Fibroblast of lung (primary cell): ENCODE results near the gene EPB42. TPM values are rescaled to one million over a fixed set of nuclear protein-coding genes. Genes with fewer than 3 reads are reported as not detected.
A peak's percentile ranks its signal among the peaks of the same experiment; 100 is the strongest.
"Not testable (repeated sequence)": the region's sequence is repeated elsewhere in the genome, so short reads cannot be mapped to it uniquely, and the experiment has no call there.

Experiments
- DNase-seq, 2 donors: peaks; one replicate each; pipeline versions ENCODE4 v3.0.0 to v3.0.0-alpha.2; 2010; ENCODE audit warnings: low read depth in 2 of 2
- H2AFZ ChIP-seq: 2 replicates; pipeline ENCODE4 v1.5.1; 2012; ENCODE audit warnings: low read length, control low read depth, inconsistent platforms
- H3K27ac ChIP-seq: 2 replicates; pipeline ENCODE4 v1.5.1; 2011; ENCODE audit warnings: low read length, control low read depth; ENCODE audit not compliant: insufficient read depth
- H3K27me3 ChIP-seq: 2 replicates; pipeline ENCODE4 v1.5.1; 2011; ENCODE audit warnings: mild to moderate bottlenecking, low read length; ENCODE audit not compliant: control insufficient read depth, insufficient read depth
- H3K36me3 ChIP-seq: 2 replicates; pipeline ENCODE4 v1.5.1; 2011; ENCODE audit warnings: low read length; ENCODE audit not compliant: control insufficient read depth, insufficient read depth
- H3K4me1 ChIP-seq: 2 replicates; pipeline ENCODE4 v1.5.1; 2011; ENCODE audit warnings: low read length; ENCODE audit not compliant: control insufficient read depth, insufficient read depth; ENCODE audit errors: extremely low read depth
- H3K4me2 ChIP-seq: 2 replicates; pipeline ENCODE4 v1.5.1; 2011; ENCODE audit warnings: low read length, control low read depth; ENCODE audit not compliant: insufficient read depth; ENCODE audit errors: extremely low read depth
- H3K4me3 ChIP-seq, 4 experiments: fragments of 200-600 bp in 1 of 4; sonication (generic) in 1 of 4; replicated peaks in 1 of 4; 2 replicates each; pipeline ENCODE4 v1.5.1; 2011 to 2016; ENCODE audit warnings: low read length in 4 of 4, low read depth in 3 of 4, mild to moderate bottlenecking in 3 of 4, control low read depth in 2 of 4, inconsistent platforms in 1 of 4, mixed read lengths in 1 of 4; ENCODE audit not compliant: insufficient read depth in 1 of 4; ENCODE audit errors: control extremely low read depth in 1 of 4
- H3K79me2 ChIP-seq: 2 replicates; pipeline ENCODE4 v1.5.1; 2012; ENCODE audit warnings: mild to moderate bottlenecking, low read length, inconsistent platforms; ENCODE audit not compliant: control insufficient read depth, insufficient read depth
- H3K9ac ChIP-seq: 2 replicates; pipeline ENCODE4 v1.5.1; 2011; ENCODE audit warnings: mild to moderate bottlenecking, low read length, control low read depth; ENCODE audit not compliant: insufficient read depth
- H3K9me3 ChIP-seq: 2 replicates; pipeline ENCODE4 v1.5.1; 2012; ENCODE audit warnings: low read depth, low read length; ENCODE audit not compliant: control insufficient read depth, insufficient read depth
- H4K20me1 ChIP-seq: 2 replicates; pipeline ENCODE4 v1.5.1; 2011; ENCODE audit warnings: low read length; ENCODE audit not compliant: control insufficient read depth, insufficient read depth; ENCODE audit errors: extremely low read depth
- CTCF ChIP-seq, 2 donors: IDR thresholded peaks in 1 of 2; conservative IDR thresholded peaks in 1 of 2; 1 replicate in 1 of 2; 2 replicates in 1 of 2; pipeline ENCODE4 v1.5.1; 2011 to 2012; ENCODE audit warnings: low read length in 2 of 2, control low read depth in 1 of 2, inconsistent platforms in 1 of 2, low read depth in 1 of 2, mild to moderate bottlenecking in 1 of 2
- EZH2 ChIP-seq: IDR thresholded peaks from 2 replicates; pipeline ENCODE4 v1.5.1; 2012; ENCODE audit warnings: low read length, control low read depth, mild to moderate bottlenecking; ENCODE audit errors: missing control alignments
- polyA plus RNA-seq, 2 donors: library from polyadenylated mRNA; depleted of rRNA in 1 of 2; stranded (reverse) in 1 of 2; unstranded in 1 of 2; fragments of >200 nt; gene quantifications; 2 replicates each; pipeline ENCODE4 v1.2.1, GENCODE V29; 2011 to 2012; ENCODE audit warnings: missing spikeins in 1 of 2
- total RNA-seq: library from RNA; depleted of rRNA; stranded (reverse); fragments of >200 nt; gene quantifications from 2 replicates; pipeline ENCODE4 v1.2.1, GENCODE V29; 2014

EPB42 gene
- total and polyA plus RNA-seq, 2 donors (not counting 1 experiment from before 2014, with no cell fraction given): not detected

- no peak for DNase-seq
- H3K36me3 ChIP-seq: no peaks in the 10 kb centered on the region
- H3K27ac ChIP-seq: no peak overlapping the region
- no peaks in the 10 kb centered on the region for H3K9me3 ChIP-seq
- no peaks in the 10 kb centered on the region for H3K27me3 ChIP-seq
- no peak overlapping the region for H3K4me3 ChIP-seq
- H3K9ac ChIP-seq: no peak overlapping the region
- H3K4me2 ChIP-seq: no peak overlapping the region
- TF ChIP-seq CTCF (conservative IDR thresholded peaks at IDR 0.05 in 1 of 2, IDR thresholded peaks at IDR 0.05 in 1 of 2; ENCODE audit: low read depth in 1 of 2, low read length in 2 of 2) (no peak), EZH2 (no peak)
- no peak overlapping the region for H2AFZ ChIP-seq
- H4K20me1 ChIP-seq: no peaks in the 10 kb centered on the region
- H3K79me2 ChIP-seq: peaks cover 7% of the 10 kb centered on the region
- H3K4me1 ChIP-seq: no peaks in the 10 kb centered on the region
These were observed 37.5 kb downstream of the EPB42 start for GRCh38 chr15:43183270-43183669.

GRCh38 chr15:43177147-43177546 lies 43.7 kb downstream of the EPB42 start:
- H2AFZ ChIP-seq, H3K4me2 ChIP-seq, H3K79me2 ChIP-seq, H3K4me3 ChIP-seq, H4K20me1 ChIP-seq, DNase-seq, H3K27me3 ChIP-seq, H3K4me1 ChIP-seq, H3K27ac ChIP-seq, H3K36me3 ChIP-seq, H3K9ac ChIP-seq, H3K9me3 ChIP-seq: not testable (repeated sequence)

- not testable (repeated sequence) for H3K4me3 ChIP-seq, H3K4me2 ChIP-seq, H3K36me3 ChIP-seq, H4K20me1 ChIP-seq, H3K27ac ChIP-seq, H3K9ac ChIP-seq, H3K4me1 ChIP-seq, H3K9me3 ChIP-seq, H3K79me2 ChIP-seq, H2AFZ ChIP-seq, DNase-seq, H3K27me3 ChIP-seq
These were observed 45.0 kb downstream of the EPB42 start for GRCh38 chr15:43175656-43176309.

GRCh38 chr15:43169888-43170287 lies 50.9 kb downstream of the EPB42 start:
- Histone ChIP-seq H3K36me3 (peaks cover 1% of the 10 kb centered on the region), H3K4me1 (no peaks in the 10 kb centered on the region), H3K27me3 (no peaks in the 10 kb centered on the region), H4K20me1 (no peaks in the 10 kb centered on the region), H3K79me2 (no peaks in the 10 kb centered on the region), H3K4me3 (no peak overlapping the region), H3K9me3 (no peaks in the 10 kb centered on the region), H2AFZ (no peak overlapping the region), H3K4me2 (no peak overlapping the region), H3K27ac (no peak overlapping the region), H3K9ac (no peak overlapping the region)
- peak in 1 of 2 donors; percentile 50 for DNase-seq
- TF ChIP-seq EZH2 (no peak), CTCF (conservative IDR thresholded peaks at IDR 0.05 in 1 of 2, IDR thresholded peaks at IDR 0.05 in 1 of 2; ENCODE audit: low read depth in 1 of 2, low read length in 2 of 2) (no peak)
